Activated CD8-positive, alpha-beta memory T cell treated with anti-CD3 and anti-CD28 coated beads, Interleukin-2, amount 50 U/mL, for 4 hours (primary cell): Measurements from ENCODE around the gene TUBGCP6.

Experiments used
- DNase-seq: peaks from one replicate; pipeline ENCODE4 v3.0.0-alpha.2; 2020

The TUBGCP6 gene

GRCh38 chr22:50222508-50222907 is 22.3 kb downstream of the TUBGCP6 start:
- DNase-seq, result no peak

- DNase-seq, result no peak
These were observed 23.2 kb downstream of the TUBGCP6 start for GRCh38 chr22:50221410-50222300.

DNA sequence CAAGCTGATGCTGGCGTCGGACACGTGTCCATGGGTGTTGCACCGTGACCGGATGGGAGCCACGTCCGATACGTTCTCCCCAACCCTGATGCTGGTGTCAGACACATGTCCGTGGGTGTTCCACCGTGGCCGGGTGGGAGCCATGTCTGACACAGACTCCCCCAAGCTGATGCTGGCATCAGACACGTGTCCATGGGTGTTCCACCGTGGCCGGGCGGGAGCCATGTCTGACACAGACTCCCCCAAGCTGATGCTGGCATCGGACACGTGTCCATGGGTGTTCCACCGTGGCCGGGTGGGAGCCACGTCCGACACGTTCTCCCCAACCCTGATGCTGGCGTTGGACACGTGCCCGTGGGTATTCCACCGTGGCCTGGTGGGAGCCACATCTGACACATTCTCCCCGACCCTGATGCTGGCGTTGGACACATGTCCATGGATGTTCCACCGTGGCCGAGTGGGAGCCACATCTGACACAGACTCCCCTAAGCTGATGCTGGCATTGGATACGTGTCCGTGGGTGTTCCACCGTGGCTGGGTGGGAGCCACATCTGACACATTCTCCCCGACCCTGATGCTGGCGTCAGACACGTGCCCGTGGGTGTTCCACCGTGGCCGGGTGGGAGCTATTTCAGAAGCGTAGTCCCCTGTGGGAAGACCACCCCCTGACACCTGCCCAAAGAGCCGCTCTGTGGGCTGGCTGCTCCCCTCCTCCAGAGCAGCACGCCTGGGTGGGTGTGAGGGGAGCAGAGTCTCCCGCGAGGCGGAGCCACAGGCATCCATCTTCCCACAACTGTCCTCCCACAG is 24.0 kb downstream of the TUBGCP6 start:
- no peak for DNase-seq

GRCh38 chr22:50219800-50220602 is 24.8 kb downstream of the TUBGCP6 start:
- no peak for DNase-seq

DNA sequence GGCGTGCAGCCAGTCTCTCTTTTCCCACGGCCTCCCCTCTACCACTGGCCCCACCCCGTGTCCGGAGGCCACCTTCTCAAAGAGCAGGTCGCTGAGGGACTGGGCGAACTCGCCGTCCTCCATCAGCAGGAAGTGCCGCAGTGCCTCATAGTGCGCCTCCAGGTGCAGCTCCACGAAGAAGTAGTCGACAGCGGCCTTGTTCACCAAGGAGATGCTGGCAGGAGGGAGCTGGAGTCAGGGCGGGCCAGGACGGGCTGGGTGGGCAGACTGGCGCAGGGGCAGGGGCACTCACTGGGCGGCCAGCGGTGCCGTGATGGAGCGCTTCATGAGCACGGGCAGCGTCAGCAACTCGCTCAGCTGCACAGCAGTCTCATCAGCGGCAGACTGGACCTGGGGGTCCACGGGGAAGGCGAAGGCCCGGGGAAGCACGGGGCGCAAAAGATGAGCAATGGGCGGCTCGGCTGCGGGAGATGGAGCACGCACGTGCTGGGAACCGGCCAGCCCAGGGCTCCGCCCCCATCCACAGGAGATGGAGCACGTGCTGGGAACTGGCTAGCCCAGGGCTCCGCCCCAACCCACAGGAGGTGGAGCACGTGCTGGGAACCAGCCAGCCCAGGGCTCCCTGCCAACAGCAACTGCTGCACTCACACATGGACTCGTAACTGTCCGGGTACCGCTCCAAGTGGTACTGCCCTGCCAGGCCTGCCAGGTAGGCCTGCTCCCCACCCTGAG is 25.7 kb downstream of the TUBGCP6 start:
- DNase-seq, result no peak

DNA sequence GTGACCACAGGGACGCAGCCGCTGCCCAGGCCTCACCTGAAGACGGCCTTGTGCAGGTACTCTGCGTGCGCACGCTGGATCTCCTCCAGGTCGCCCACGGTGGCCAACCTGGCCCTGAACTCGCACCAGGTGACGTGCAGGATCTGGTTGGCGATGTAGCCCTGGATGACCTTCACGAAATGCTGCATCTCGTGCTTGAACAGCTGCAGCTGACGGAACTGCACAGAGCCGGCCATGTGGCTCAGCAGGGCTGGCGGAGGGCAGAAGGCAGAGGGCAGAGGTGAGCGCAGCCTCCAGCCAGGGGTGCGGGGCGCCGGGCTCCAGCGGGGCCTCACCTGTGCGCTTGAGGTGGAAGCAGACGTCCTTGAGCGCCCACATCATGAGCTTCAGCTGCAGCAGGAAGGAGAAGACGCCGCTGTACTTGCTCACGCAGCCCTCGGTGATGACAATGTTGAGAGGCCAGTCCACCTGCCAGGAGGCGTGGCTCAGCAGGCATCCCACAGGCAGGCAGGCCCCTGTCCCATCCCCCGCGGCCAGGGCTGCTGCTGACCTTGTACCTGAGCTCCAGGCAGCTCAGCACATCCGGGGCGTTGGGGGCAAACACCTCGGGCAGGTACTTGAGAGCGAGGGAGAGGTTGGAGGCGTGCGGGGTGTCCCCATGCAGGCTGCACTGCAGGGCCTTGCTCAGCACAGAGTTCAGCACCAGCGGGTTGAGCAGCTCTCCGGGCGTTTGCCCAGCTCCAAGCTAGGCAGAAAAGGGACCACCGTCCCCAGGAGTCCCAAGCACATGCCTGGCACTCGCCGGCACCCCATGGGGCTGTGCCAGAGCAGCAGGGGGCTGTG is 26.4 kb downstream of the TUBGCP6 start:
- no peak for DNase-seq

GRCh38 chr22:50217543-50218152 is 27.2 kb downstream of the TUBGCP6 start:
- DNase-seq, result no peak

GRCh38 chr22:50216684-50217520 is 27.9 kb downstream of the TUBGCP6 start:
- DNase-seq, result no peak

DNA sequence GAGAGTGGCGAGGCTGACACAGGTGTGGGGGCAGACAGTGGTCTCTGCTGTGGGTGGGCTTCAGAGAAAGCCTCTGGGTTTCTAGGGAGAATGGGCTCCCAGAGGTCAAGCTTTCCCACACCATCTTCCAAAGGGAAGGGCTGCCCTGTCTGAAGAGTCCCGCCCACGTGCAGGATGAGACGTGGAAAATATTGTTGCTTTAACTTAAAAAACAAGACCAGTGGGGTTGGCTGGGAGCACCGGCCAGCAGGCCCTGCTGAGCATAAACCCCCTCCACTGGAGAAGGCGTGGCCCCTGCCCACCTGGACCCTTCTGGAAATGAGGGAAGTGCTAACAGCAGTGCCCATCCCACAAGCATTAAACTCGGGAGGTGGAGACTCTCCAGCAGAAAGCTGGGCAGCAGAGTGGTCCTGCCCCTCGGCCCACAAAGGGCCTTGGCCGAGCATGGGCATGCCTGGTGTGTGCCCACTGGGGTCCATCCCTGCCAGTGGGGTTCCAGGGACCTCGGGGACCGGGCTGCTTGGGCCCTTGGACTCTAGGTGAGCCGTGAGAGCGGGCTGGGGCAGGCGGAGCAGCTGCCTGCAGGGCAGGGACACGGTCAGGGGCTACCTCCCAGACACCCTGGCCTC is 28.7 kb downstream of the TUBGCP6 start:
- no peak for DNase-seq

DNA sequence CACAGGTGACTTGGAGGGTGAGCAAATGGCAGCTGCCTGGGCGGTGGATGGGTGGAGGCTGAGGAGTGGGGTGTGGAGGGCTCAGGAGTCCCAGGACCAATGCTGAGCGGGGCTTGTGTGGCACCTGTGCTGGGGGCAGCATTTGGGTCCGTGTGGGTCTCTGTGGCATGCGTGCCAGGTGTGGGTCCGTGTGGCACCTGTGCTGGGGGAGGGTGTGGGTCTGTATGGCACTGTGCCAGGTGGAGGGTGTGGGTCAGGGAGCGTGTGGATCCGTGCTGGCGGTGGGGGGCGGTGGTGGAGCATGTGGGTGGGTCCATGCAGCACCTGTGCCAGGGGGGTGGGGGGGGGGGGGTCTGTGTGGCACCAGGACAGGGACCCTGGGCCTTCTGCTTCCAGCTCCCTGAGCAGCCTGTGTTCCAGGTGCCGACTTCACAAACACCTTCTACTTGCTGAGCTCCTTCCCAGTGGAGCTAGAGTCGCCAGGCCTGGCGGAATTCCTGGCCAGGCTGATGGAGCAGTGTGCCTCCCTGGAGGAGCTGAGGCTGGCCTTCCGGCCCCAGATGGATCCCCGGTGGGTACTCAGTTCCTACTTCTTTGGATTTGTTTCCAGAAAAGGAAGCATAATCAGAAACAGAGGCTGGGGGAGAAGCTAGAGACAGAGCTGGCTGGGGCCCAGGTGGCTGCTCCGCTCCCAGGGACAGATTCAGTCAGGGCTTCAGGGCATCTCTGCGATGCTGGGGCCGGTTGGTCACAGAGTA is 29.3 kb downstream of the TUBGCP6 start:
- no peak for DNase-seq

DNA sequence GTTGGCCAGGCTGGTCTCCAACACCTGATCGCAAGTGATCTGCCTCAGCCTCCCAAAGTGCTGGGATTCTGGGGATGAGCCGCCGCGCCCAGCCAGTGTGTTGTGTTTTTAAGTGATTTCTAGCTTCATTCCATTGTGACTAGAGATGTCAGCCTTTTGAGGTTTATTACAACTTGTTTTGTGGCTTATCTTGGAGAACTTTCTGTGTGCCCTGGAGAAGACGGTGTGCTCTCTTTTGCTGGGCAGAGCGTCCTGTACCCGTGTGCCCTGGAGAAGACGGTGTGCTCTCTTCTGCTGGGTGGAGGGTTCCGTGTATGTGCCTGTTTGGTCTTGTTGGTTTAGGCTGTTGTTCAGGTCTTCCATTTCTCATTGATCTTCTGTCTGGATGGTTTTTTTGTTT is 31.6 kb downstream of the TUBGCP6 start:
- no peak for DNase-seq

DNA sequence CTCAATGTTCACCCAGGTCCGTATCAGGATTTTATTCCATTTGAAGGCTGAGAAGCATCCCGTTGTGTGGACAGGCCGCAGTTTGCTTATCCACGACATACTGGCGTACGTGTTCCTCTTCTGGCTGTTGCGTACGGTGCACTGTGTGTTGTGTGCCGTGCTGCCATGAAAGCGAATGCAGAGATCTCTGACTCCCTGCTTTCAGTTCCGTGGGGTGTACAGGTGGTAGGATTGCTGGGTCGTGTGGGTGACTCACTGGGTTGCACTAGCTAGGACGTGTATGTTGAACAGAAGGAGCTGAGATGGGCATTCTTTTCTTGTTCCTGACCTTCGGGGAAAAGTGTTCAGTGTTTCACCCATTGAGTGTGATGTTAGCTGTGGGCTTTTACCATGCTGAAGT is 33.7 kb downstream of the TUBGCP6 start:
- no peak for DNase-seq

GRCh38 chr22:50210378-50211139 is 34.3 kb downstream of the TUBGCP6 start:
- DNase-seq, result peak; percentile 18

DNA sequence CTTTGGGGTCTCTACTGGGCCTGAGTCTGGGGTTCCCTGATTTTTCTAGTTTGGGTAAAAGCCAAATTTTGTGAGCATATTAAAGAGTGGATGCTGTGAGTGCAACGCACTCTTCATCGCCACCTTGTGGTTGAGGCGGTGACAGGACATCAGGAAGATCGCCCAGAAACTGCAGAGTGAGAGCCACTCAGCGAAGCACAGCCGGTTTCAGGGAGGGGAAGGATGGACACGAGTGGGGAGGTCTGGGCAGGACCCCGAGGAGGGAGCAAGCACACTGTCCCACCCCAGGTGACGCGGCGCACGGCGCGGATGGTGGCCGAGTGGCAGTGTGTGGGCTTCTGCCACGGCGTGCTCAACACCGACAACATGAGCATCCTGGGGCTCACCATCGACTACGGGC is 34.9 kb downstream of the TUBGCP6 start:
- peak; percentile 72 for DNase-seq

DNA sequence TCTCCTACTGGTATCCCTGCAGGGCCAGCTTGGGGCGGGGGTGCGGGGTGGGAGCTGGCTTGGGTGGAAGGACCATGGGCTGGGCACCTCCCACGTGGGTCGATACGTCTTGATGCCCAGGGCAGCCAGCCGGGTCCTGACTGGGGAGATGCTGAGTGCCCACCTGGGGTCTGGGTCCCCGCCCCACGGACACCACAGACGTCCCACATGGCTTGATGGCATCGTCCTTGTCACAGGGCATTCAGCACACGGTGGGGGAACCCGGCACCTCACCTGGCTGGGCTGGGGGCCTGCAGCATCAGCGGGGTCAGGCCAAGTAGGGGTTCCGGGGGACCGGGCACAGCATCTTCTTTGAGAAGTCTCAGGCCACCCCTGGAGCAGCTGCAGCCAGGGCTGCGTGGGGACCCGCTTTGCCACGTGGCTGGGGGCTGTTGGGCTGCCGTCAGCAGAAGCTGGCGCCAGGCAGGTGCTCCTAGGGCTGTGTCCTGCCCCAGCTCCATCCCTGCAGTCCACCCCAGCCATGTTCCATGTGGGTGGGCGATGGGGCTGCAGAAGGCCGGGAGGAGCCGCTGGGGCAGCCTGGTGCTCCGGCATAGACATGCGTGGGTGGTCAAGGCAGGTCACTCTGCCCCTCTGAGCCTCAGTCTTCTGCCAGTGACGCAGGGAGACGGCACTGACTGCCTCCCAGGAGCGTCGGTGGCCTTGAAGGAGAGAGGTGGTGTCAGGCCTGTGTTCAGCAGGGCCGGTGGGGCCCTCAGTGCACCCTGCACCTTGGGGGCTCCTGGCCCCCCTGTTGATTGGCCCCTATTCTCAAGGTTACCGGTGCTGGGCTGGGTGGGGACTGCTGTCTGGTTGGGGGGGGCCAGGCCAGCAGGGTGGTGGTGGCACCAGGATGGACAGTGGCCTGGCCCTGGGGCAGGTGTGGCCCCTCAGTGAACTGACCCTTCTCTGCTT is 35.6 kb downstream of the TUBGCP6 start:
- peak; percentile 16 for DNase-seq

GRCh38 chr22:50208430-50208938 is 36.3 kb downstream of the TUBGCP6 start:
- DNase-seq, result no peak
